GM23338 (cell line): ENCODE data around the gene SCTR. TPM values are rescaled to one million over a fixed set of nuclear protein-coding genes. Genes with fewer than 3 reads are reported as not detected.

Experiments used
- ATAC-seq: fragments of 200-7000 bp; cut with Tn5 transposase; 3 replicates; pipeline ENCODE4 v1.9.1; 2020
- DNase-seq: peaks from one replicate; pipeline ENCODE4 v3.0.0-alpha.2; 2015; ENCODE audit warnings: low spot score
- H2AFZ ChIP-seq: fragments of 200-600 bp; sonication (generic); 2 replicates; pipeline ENCODE4 v1.8.0; 2016; ENCODE audit warnings: antibody characterized with exemption, mild to moderate bottlenecking, moderate library complexity
- H3F3A ChIP-seq: fragments of 200-600 bp; sonication (generic); replicated peaks from 2 replicates; pipeline ENCODE4 v1.8.0; 2017; ENCODE audit warnings: antibody characterized with exemption, mixed run types, low read depth
- H3K27ac ChIP-seq: fragments of 200-600 bp; sonication (generic); 2 replicates; pipeline ENCODE4 v1.6.1; 2016; ENCODE audit warnings: low read depth
- H3K27me3 ChIP-seq: fragments of 200-600 bp; sonication (generic); 2 replicates; pipeline ENCODE4 v1.8.0; 2016; ENCODE audit warnings: mild to moderate bottlenecking, mixed run types, moderate library complexity; ENCODE audit not compliant: insufficient read depth
- H3K36me3 ChIP-seq: fragments of 200-600 bp; sonication (generic); 2 replicates; pipeline ENCODE4 v1.8.0; 2016; ENCODE audit warnings: mild to moderate bottlenecking; ENCODE audit not compliant: insufficient read depth
- H3K4me1 ChIP-seq: fragments of 200-600 bp; sonication (generic); 2 replicates; pipeline ENCODE4 v1.8.0; 2016; ENCODE audit warnings: mild to moderate bottlenecking, moderate library complexity; ENCODE audit not compliant: insufficient read depth
- H3K4me2 ChIP-seq: fragments of 200-600 bp; sonication (generic); 2 replicates; pipeline ENCODE4 v1.7.1; 2017; ENCODE audit warnings: mixed run types
- H3K4me3 ChIP-seq: fragments of 200-600 bp; sonication (generic); 2 replicates; pipeline ENCODE4 v1.6.1; 2016; ENCODE audit warnings: mixed run types
- H3K79me2 ChIP-seq: fragments of 200-600 bp; sonication (generic); replicated peaks from 2 replicates; pipeline ENCODE4 v1.8.0; 2017; ENCODE audit warnings: mild to moderate bottlenecking; ENCODE audit not compliant: insufficient read depth
- H3K9me2 ChIP-seq: fragments of 200-600 bp; sonication (generic); 2 replicates; pipeline ENCODE4 v1.8.0; 2017; ENCODE audit not compliant: insufficient read depth
- H4K20me1 ChIP-seq: fragments of 200-600 bp; sonication (generic); replicated peaks from 2 replicates; pipeline ENCODE4 v1.8.0; 2017; ENCODE audit warnings: mild to moderate bottlenecking; ENCODE audit not compliant: insufficient read depth
- H3K27ac Mint-ChIP-seq: 2 replicates; pipeline ENCODE4 v1.8.0; 2020; ENCODE audit warnings: inconsistent platforms, mild to moderate bottlenecking, moderate library complexity, mixed read lengths
- H3K27me3 Mint-ChIP-seq: 3 replicates; pipeline ENCODE4 v1.8.0; 2022; ENCODE audit warnings: low read depth, mild to moderate bottlenecking, moderate library complexity, mixed read lengths, inconsistent platforms; ENCODE audit not compliant: insufficient read depth, poor library complexity
- H3K36me3 Mint-ChIP-seq: 3 replicates; pipeline ENCODE4 v1.8.0; 2021; ENCODE audit warnings: low read depth, mild to moderate bottlenecking, inconsistent platforms, moderate library complexity, mixed read lengths
- H3K4me1 Mint-ChIP-seq: 3 replicates; pipeline ENCODE4 v1.8.0; 2020; ENCODE audit warnings: mild to moderate bottlenecking, inconsistent platforms, mixed read lengths
- H3K4me3 Mint-ChIP-seq: 3 replicates; pipeline ENCODE4 v1.8.0; 2021; ENCODE audit warnings: moderate library complexity, mild to moderate bottlenecking, inconsistent platforms, mixed read lengths
- H3K9me3 Mint-ChIP-seq: 3 replicates; pipeline ENCODE4 v1.8.0; 2020; ENCODE audit warnings: moderate library complexity, mild to moderate bottlenecking, inconsistent platforms, mixed read lengths
- EZH2phosphoT487 ChIP-seq: fragments of 200-600 bp; sonication (generic); IDR thresholded peaks from one replicate; pipeline ENCODE4 v1.8.1; 2018; ENCODE audit warnings: antibody characterized with exemption; ENCODE audit not compliant: unreplicated experiment
- JUNB ChIP-seq: IDR thresholded peaks from one replicate; pipeline ENCODE4 v1.6.1; 2016; ENCODE audit warnings: antibody characterized with exemption; ENCODE audit not compliant: unreplicated experiment
- NANOG ChIP-seq: IDR thresholded peaks from 2 replicates; pipeline ENCODE4 v1.6.1; 2016; ENCODE audit warnings: antibody characterized with exemption, borderline replicate concordance
- POLR2AphosphoS5 ChIP-seq: IDR thresholded peaks from 2 replicates; pipeline ENCODE4 v1.6.1; 2016; ENCODE audit warnings: antibody characterized with exemption, low read depth
- REST ChIP-seq: IDR thresholded peaks from one replicate; pipeline ENCODE4 v1.6.1; 2018; ENCODE audit warnings: antibody characterized with exemption; ENCODE audit not compliant: unreplicated experiment
- ZNF462 ChIP-seq: fragments of 250-450 bp; sonication (Bioruptor Pico); IDR thresholded peaks from 2 replicates; pipeline ENCODE4 v1.5.0; 2020; ENCODE audit warnings: mild to moderate bottlenecking, moderate library complexity
- polyA plus RNA-seq: library from polyadenylated mRNA; unstranded; fragments of >200 nt; fragmentation: Nextera tagmentation; extraction: Ambion mirVana; gene quantifications from 2 replicates; pipeline ENCODE4 v1.2.1, GENCODE V29; 2016
- total RNA-seq: library from RNA; depleted of rRNA; stranded (reverse); fragments of >200 nt; shearing (Covaris generic); gene quantifications from 2 replicates; pipeline ENCODE4 v1.2.3, GENCODE V29; 2014

The SCTR gene
- total and polyA plus RNA-seq, 2 experiments from 2014 or later: not detected

GRCh38 chr2:119550856-119551255 is 26.6 kb upstream of the SCTR start:
- Histone ChIP-seq H2AFZ (no peak overlapping the region), H3K4me2 (no peak overlapping the region), H3K4me1 (0 out of 2 replicates have a peak, but pooled peaks cover 1% of the 10 kb centered on the region), H3K79me2 (no peaks in the 10 kb centered on the region), H3K4me3 (no peak overlapping the region), H3K9me2 (peaks cover 5% of the 10 kb centered on the region), H4K20me1 (no peaks in the 10 kb centered on the region), H3K27me3 (peaks cover 2% of the 10 kb centered on the region; the same call in 1 of the 2 replicates), H3K36me3 (no peaks in the 10 kb centered on the region), H3F3A (no peaks in the 10 kb centered on the region), H3K27ac (no peak overlapping the region)
- H3K4me3 Mint-ChIP-seq: no peak overlapping the region
- ATAC-seq: no peak
- no peak for TF ChIP-seq JUNB
- TF ChIP-seq NANOG: no peak
- no peak for TF ChIP-seq REST
- no peak for TF ChIP-seq POLR2AphosphoS5
- TF ChIP-seq EZH2phosphoT487: no peak
- TF ChIP-seq ZNF462 (CRISPR knock-in tag): no peak
- H3K27ac Mint-ChIP-seq: no peak overlapping the region
- DNase-seq: no peak
- H3K27me3 Mint-ChIP-seq: peaks cover 4% of the 10 kb centered on the region
- H3K4me1 Mint-ChIP-seq: peaks cover 4% of the 10 kb centered on the region; the same call in 2 of the 3 replicates
- no peaks in the 10 kb centered on the region for H3K9me3 Mint-ChIP-seq
- H3K36me3 Mint-ChIP-seq: no peaks in the 10 kb centered on the region
